GM12801 (cell line): ENCODE results near the gene TTC21B.

ENCODE experiments used
- TF ChIP-seq, protein P1 (sequence below): IDR thresholded peaks from one replicate; pipeline ENCODE4 v1.5.1; 2011; ENCODE audit warnings: control low read depth; ENCODE audit not compliant: insufficient read length; ENCODE audit errors: extremely low read depth

The TTC21B gene

DNA sequence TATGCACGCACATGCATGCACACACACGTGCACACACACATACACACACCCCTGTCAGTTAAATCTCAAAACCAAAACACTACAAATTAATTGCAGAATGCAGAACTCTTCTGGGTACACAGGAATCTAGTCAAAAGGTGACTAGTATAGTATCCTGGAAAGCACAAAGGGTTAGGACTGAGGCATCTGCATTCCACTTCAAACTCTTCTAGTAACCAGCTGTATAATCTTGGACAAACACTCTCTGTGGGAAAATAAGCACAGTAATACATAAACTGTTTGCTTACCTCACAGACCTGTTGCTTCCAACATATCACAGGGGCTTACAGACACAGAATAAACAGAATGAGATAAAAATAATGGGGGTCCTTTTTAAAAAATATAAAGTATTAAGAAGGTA, 49.1 kb downstream of the TTC21B start:
- TF ChIP-seq, protein P1, sequence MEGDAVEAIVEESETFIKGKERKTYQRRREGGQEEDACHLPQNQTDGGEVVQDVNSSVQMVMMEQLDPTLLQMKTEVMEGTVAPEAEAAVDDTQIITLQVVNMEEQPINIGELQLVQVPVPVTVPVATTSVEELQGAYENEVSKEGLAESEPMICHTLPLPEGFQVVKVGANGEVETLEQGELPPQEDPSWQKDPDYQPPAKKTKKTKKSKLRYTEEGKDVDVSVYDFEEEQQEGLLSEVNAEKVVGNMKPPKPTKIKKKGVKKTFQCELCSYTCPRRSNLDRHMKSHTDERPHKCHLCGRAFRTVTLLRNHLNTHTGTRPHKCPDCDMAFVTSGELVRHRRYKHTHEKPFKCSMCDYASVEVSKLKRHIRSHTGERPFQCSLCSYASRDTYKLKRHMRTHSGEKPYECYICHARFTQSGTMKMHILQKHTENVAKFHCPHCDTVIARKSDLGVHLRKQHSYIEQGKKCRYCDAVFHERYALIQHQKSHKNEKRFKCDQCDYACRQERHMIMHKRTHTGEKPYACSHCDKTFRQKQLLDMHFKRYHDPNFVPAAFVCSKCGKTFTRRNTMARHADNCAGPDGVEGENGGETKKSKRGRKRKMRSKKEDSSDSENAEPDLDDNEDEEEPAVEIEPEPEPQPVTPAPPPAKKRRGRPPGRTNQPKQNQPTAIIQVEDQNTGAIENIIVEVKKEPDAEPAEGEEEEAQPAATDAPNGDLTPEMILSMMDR: no peak

DNA sequence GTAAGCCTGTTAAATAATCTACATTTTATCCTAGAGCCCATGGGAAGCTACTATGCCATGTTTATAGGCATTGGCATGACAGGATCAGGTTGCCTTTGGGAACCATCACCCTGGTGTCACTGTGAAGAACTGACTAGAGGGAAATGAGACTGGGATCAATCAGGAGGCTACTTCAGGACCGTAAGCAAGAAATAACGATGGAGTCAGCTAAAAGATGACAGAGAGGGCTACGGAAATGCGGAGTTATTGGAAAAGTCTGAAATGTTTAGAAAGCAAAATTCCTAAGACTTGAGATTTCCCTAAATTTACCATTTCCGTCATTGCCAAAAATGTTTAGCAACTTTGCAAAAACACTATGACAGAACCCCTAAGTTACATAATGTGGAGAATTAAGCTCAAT, 50.2 kb downstream of the TTC21B start:
- TF ChIP-seq, protein P1: no peak

DNA sequence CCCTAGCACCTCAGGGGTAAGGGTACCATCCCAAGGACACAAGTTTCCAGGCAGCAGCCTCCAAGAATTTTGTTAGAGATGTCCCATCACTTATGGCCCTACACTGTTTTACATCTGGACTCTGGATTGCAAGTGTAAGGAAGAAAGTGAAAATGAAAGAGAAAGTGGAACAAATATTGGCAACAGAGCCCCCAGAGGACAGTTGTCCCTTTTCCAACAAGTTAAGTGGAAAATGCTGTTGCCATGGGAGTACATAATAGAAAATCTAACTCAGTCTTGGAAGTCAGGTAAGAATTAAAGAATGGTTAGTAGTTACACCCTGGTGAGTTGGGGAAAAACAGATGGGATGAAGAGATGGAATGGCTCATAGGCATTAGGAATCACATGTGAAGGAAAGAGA, 50.6 kb downstream of the TTC21B start:
- TF ChIP-seq, protein P1: no peak

DNA sequence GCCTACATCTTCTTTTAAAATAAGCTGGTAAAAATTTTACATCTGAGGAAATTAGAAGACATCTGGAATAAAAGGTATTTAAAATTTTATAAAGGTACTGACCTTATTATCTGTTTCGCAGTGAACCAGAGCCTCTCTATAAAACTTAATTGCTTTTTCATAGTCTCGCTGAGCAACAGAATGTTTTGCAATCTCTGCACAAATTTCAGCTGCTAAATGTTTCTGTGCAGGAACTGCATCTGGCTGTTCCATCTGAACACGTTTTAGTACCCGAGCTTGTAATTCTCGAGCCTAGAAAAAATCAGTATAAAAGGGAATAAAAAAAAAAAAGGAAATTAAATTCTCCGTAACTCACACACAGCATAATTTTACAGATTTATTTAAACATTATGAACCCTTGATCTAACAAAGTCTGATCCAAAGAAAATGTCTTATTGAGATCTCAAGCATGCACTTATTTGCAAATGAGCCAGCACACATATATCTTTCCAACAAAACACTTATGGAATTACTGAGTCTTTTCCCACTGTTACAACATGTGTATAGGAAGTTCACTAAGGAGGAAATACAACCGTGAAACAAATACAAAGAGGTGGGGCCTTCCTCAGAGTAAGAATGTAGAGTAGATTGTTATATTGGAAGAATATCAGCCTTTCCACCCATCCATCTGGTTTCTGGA, 51.8 kb downstream of the TTC21B start:
- TF ChIP-seq, protein P1: no peak

DNA sequence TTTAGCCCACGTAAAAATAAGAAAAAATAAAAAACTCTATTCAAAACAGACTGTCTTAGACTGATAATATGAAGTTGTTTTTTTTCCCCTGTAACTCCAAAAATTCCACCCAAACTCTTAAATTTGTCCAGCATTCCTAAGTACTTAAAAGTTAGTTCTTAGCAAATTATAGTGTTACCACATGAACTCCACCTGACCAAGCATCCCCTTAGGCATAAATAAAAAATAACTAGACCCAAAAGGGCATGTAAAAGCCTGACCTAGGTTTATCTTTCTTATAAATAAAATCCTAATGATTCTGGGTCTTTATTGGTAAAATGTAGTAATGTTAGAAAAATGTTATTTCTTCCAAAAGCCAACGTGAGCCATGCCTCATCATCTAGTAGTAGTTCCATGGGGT, 54.3 kb downstream of the TTC21B start:
- TF ChIP-seq, protein P1: no peak

DNA sequence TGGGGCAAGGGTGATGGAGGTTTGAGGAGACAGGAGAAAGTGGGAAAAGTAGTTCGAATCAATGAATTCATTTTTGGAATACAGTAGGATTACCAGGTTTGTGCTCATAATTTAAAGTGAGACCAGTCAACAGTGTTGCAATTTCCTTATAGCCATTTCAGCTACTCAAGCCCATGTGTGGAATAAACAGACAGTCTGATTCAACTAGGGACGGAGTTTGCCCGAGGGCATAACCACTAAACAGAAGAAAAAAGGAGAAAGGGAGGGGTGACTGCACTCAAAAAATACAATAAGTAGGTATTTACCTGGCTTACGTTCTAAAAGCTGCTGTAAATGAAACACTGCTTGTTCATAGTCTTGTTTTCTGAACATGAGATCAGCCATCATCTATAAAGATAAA, 55.2 kb downstream of the TTC21B start:
- TF ChIP-seq, protein P1: no peak

DNA sequence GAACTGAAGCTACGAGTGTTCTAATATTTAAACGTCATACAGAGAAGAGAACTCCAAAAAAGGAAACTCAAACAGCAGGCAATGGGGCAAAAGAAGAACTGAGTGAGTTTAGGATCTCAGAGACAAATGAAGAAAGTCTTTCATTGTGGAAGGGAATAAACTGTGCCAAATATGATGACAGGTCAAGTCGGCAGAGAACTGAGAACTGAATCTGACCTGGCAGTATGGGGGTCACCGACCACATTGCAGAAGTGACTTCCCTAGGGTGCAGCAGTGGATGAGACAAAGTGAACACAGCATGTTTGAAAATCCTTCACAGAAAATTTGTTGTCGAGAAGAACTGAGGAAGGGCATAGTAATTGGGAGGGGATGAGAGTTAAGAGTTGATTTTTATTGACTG, 55.9 kb downstream of the TTC21B start:
- TF ChIP-seq, protein P1: no peak
